ENCODE measurements around the gene NUCB2.

The NUCB2 gene

DNA sequence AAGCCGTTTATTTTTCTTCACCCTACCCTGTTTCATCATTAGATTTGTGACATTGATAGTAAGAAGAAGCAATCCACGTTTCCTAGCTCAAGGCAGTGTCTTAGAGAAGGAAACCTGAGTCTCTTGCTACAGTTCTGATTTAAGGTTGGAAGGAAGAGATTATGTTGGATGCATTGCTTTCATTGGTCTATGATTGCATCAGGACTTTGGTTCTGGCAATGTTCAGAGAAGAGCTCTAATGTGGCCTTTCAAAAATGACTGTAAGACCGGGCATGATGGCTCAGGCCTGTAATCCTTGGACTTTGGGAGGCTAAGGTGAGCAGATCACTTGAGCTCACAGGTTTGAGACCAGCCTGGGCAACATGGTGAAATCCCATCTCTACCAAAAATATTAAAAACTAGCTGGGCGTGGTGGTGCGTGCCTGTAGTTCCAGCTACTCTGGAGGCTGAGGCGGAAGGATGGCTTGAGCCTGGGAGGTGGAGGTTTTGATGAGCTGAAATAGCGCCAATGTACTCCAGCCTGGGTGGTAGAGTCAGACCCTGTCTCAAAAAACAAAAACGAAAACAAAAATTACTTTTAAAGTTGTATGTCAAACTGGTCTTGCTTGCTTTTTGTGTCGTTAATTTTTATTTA, 4.1 kb downstream of the NUCB2 start:
- TF ChIP-seq ZNF274 (IDR thresholded peaks at IDR 0.05; ENCODE audit: low read depth, low read length), result no peak
- no peak overlapping the region for H3K4me3 ChIP-seq (ENCODE audit: low read length)

DNA sequence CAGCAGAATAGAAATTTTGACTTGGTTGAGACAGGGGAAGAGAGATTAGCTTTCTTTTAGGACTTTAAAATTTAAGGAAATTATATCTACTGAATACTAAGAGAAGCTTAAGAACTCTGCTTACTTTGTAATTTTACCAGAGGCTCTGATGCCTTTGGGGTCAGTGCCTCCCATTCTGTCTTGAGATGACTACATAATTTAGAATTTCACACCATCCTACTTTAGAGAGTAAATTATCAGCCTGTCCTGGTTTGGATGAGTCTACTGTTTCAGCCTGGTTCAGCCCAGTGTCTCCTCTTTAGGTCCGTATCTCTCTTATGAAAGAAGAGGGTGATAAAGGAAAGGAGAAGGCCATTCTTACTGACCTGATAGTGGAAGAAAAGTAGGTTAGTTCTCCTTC, 9.8 kb downstream of the NUCB2 start:
- TF ChIP-seq ZNF274 (IDR thresholded peaks at IDR 0.05; ENCODE audit: low read depth, low read length), result no peak
- no peak overlapping the region for H3K4me3 ChIP-seq (ENCODE audit: low read length)

DNA sequence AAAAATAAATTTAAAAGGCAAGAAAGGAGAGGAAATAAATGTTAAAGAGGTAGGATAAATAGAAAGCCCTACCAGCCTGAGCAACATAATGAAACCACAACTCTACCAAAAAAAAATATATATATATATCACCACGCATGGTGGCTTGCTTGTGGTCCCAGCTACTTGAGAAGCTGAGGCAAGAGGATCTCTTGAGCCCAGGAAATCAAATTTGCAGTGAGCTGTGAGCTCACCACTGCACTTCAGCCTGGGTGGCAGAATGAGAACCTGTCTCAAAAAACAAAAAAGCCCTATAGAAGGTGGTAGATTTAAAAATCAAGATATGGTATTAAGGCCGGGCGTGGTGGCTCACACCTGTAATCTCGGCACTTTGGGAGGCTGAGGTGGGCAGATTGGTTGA, 10.5 kb downstream of the NUCB2 start:
- no peak overlapping the region for H3K4me3 ChIP-seq (ENCODE audit: low read length)
- TF ChIP-seq ZNF274 (IDR thresholded peaks at IDR 0.05; ENCODE audit: low read depth, low read length), result no peak

DNA sequence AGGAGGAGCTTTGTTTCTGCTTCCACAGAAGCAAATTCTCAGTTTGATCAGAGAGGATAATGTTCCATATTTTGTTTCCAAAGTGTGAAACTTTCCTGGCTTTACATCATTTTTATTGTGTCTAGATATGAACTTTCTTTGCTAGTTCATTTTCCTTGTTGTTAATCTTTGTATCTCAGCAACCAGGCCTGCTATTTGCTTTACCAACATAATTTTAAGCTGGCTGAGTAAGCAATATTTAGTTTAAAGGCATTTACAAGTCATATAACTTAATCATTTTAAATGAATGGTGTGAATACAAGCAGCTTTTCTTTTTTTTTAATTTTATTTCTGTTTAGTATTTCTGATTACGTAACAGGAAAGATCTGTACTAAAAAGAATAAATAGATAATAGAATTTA, 15.2 kb downstream of the NUCB2 start:
- H3K4me3 ChIP-seq (ENCODE audit: low read length), result no peak overlapping the region

GRCh38 chr11:17293311-17293710, 16.8 kb downstream of the NUCB2 start:
- TF ChIP-seq ZNF274 (IDR thresholded peaks at IDR 0.05; ENCODE audit: low read depth, low read length), result no peak
- no peak overlapping the region for H3K4me3 ChIP-seq (ENCODE audit: low read length)

More for the DNA sequence above, 15.2 kb downstream of the NUCB2 start:
- TF ChIP-seq ZNF274 (IDR thresholded peaks at IDR 0.05; ENCODE audit: low read depth, low read length), result no peak

- TF ChIP-seq ZNF274 (IDR thresholded peaks at IDR 0.05; ENCODE audit: low read depth, low read length), result no peak
- no peak overlapping the region for H3K4me3 ChIP-seq (ENCODE audit: low read length)
These were observed 17.5 kb downstream of the NUCB2 start for GRCh38 chr11:17294033-17294432.

DNA sequence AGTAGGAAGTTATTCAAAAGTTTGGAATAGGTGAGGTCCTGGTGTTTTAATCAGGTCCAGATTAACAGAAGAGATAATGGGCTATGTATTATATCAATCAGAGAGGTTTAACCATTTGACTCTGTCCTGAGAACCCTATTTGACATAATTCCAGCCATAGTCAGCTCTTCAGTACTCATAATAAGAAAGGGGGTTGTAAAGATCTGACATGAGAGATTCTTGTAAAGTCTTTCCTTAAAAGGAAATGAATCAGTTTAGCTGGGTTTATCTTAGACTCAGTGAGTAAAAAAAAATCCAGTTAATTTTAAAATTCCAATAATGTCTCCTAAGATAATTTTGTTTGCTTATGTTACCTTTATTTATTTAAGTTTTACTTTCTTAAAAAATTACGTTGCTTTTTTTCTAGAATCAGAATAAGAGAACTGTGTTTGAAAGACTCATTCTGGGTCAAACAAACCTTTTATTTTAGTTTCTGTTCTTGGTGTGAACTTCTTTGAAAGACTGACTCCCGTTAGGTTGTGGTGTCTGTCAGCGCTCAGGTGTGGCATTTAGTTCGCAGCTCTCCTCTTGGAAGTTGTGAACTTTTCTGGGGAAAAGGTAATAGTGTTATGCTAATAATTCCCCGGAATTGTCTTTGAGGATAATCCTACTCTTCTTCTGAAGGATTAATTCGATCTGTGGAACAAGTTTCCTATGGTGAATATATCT, 20.5 kb downstream of the NUCB2 start:
- no peak overlapping the region for H3K4me3 ChIP-seq (ENCODE audit: low read length)
- TF ChIP-seq ZNF274 (IDR thresholded peaks at IDR 0.05; ENCODE audit: low read depth, low read length), result no peak

- no peak for TF ChIP-seq ZNF274 (IDR thresholded peaks at IDR 0.05; ENCODE audit: low read depth, low read length)
These were observed 21.8 kb downstream of the NUCB2 start for GRCh38 chr11:17298302-17298701.

GRCh38 chr11:17300372-17300771, 23.8 kb downstream of the NUCB2 start:
- TF ChIP-seq ZNF274 (IDR thresholded peaks at IDR 0.05; ENCODE audit: low read depth, low read length), result no peak
- no peak overlapping the region for H3K4me3 ChIP-seq (ENCODE audit: low read length)

More at GRCh38 chr11:17298302-17298701, 21.8 kb downstream of the NUCB2 start:
- no peak overlapping the region for H3K4me3 ChIP-seq (ENCODE audit: low read length)

GRCh38 chr11:17313349-17314231, 37.1 kb downstream of the NUCB2 start:
- no peak overlapping the region for H3K4me3 ChIP-seq (ENCODE audit: low read length)
- TF ChIP-seq ZNF274 (IDR thresholded peaks at IDR 0.05; ENCODE audit: low read depth, low read length), result no peak

DNA sequence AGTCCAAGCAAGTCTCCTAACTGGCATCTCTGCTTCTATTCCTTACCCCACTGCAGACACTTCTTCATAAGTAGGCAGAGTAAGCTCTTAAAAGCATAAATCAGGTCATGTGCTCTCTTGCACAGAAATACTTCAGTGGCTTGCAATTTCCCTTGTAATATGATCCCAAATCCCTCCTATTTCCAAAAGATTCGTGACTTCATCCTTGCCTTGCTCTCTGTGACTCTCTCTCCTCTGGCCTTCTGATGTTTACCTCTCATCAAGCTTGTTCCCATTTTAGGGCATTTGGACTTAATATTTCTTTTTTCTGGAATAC, 37.7 kb downstream of the NUCB2 start:
- no peak overlapping the region for H3K4me3 ChIP-seq (ENCODE audit: low read length)
- no peak for TF ChIP-seq ZNF274 (IDR thresholded peaks at IDR 0.05; ENCODE audit: low read depth, low read length)

DNA sequence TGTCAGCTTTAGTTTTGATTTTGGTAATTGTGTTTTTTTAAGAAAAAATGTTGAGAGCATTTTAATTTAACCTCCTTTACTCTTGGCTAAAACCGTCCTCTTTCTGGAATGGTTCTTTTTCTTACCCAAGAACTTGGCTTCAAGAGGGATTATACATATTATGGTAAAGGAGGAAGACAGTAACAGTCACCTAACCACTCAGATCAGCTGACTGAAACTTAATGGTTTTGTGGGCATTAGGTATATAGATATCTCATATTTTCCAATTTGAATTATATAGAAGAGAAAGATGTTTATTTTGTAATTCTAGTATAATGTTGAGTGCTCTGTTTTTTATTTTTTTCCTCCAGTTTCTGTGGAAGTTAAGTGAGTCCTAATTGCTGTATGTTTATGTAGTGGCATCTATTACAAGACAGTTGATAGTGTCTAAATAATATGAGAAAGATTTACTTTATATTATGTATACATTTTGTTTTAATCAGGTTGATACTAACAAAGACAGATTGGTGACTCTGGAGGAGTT, 38.4 kb downstream of the NUCB2 start:
- no peak overlapping the region for H3K4me3 ChIP-seq (ENCODE audit: low read length)
- TF ChIP-seq ZNF274 (IDR thresholded peaks at IDR 0.05; ENCODE audit: low read depth, low read length), result no peak

- no peak overlapping the region for H3K4me3 ChIP-seq (ENCODE audit: low read length)
- TF ChIP-seq ZNF274 (IDR thresholded peaks at IDR 0.05; ENCODE audit: low read depth, low read length), result no peak
These were observed 52.4 kb downstream of the NUCB2 start for GRCh38 chr11:17328871-17329494.

DNA sequence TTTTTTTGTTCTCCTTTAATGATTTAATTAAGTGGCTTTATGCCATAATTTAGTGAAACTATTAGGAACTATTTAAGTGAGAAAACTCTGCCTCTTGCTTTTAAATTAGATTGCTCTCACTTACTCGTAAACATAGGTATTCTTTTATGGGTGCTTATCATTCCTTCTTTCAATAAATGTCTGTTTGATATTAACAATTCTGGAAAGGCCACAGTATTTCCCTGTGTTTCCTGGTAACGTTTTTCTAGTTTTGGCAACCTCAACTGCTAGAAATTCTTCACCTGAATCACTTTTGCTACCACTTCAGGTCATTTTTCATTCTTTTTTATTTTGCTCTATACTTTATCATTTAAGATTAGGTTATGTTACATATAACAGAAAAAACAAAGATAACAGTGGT, 55.1 kb downstream of the NUCB2 start:
- no peak overlapping the region for H3K4me3 ChIP-seq (ENCODE audit: low read length)
- no peak for TF ChIP-seq ZNF274 (IDR thresholded peaks at IDR 0.05; ENCODE audit: low read depth, low read length)
